Colon (tissue), 2 donors: Measurements from ENCODE around the gene ODF4.
"Not testable (repeated sequence)": the region's sequence is repeated elsewhere in the genome, so short reads cannot be mapped to it uniquely, and the experiment has no call there.

Source experiments
- FAIRE-seq: peaks from 2 replicates; lab custom pipeline; 2012; peaks lifted over from hg19 to GRCh38; lab: Jason Lieb, UNC
- donor health status: control.
- donor health status: control.

Gene ODF4

DNA sequence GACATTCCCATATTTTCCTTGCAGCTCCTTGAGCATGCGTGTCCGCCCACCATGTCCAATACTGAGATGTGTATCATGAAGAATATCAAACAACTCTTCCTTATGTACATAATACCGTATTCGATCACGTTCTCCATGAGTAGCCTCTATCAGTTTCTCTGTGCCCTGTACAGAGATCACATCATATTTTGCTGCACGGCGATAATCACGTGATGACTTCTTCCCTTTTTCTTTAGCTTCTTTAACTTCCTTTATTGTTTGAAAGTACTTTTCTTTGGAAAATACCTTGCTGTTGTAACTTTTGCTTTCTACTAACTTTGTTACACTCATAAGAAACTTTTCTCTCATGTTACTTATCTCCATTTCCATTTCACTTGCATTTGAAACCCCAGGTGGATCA is 30.3 kb downstream of the ODF4 start:
- no peak for FAIRE-seq

DNA sequence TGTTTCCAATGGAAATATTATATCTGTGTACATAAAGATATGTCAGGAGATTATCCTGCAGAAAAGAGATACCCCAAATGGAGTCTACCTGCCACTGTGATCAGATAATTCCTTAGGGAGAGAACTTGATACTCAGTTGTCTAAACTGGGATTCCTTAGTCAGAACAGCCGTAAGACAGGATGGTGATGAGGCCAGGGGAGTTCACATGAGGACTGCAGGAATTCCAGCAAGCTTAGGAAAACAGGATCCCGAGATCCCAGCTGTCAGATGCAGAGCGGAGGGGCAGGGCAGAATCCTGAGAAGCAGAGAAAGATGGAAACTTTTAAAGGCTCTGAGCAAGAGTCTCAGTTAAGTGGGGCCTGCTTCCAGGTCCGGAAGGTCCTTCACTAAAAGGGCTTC is 32.1 kb downstream of the ODF4 start:
- no peak for FAIRE-seq

DNA sequence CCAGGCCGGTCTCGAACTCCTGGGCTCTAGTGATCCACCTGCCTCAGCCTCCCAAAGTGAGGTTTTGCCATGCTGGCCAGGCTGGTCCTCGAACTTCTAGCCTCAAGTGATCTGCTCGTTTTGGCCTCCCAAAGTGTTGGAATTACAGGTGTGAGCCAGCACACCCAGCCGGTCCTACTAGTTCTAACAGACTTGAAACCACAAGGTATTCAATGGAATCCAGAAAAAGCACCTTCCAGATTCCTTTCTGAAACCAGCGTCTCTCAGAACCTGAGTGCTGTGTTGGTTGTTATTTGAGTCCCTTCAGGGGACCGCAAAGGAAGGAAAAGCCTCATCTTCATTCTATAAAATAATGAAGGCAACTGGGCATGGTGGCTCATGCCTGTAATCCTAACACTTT is 32.8 kb downstream of the ODF4 start:
- no peak for FAIRE-seq

DNA sequence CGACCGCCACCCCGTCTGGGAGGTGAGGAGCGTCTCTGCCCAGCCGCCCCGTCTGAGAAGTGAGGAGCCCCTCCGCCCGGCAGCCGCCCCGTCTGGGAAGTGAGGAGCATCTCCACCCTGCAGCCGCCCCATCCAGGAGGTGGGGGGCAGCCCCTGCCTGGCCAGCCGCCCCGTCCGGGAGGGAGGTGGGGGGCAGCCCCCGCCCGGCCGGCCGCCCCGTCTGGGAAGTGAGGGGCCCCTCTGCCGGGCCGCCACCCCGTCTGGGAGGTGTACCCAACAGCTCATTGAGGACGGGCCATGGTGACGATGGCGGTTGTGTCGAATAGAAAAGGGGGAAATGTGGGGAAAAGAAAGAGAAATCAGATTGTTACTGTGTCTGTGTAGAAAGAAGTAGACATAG is 34.2 kb downstream of the ODF4 start:
- FAIRE-seq = not testable (repeated sequence)

DNA sequence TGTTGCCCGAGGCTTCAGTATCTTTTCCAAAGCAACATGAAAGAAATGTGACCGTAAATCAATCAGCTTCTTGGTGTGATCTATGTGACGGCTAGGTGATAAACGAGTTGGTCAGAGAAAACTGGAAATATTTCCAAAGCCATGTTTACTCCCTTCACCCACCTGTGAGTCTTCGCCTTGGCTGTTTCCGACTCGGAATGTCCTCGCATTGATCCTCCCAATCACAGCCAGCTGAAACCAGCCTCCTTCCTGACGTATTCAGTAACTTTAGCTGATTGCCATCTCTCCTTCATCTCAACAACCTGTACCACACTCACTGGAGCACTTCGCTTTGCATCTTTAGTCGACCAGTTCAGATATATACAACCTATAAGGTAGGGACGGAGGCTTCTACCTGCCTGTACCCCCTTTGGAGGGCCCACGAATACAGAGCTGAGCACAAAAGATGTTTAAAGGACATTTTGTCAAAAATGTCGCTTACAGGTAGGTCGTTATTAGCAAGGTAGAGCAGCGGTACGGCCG is 36.2 kb downstream of the ODF4 start:
- no peak for FAIRE-seq

DNA sequence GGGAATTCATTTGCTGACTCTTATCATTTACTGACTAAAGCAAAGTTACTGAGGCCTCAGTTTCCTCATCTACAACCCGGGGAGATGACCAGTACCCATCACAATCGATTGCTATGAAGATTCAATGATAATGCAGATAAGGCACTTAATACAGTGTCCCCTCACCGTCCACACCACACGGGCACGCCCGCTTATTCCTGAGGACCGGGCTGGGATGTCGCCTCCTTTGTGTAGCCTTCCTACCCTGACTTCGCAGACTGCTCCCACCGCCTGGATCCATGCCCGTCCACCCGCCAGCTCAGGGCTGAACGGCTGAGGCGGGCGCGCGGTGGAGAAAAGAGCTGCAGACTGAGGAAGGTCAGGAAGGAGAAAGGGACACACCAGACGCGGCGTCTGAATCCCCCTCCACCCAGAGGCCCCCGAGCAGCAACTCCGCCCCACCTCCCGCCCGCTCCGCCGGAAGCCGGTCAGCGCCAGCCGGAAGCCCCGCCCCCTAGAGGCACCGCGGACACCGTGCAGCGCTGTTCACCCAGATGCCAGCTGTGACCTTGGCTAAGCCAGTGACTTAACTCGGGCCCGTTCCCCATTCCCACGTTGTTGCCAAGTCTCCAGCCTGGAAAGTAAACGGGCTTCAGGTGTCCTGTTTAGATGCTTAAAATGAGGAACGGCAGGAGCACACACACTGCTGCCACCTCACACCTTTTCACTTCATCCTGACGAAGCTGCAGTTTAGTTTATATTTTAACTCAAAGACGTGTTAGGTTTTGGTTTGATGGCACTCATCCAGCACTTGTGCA is 36.8 kb downstream of the ODF4 start, which contains the start of gene KRABD2:
TSS of gene KRABD2 (minus strand) at position 434 of the 797 bp plus-strand sequence.
- no peak for FAIRE-seq

DNA sequence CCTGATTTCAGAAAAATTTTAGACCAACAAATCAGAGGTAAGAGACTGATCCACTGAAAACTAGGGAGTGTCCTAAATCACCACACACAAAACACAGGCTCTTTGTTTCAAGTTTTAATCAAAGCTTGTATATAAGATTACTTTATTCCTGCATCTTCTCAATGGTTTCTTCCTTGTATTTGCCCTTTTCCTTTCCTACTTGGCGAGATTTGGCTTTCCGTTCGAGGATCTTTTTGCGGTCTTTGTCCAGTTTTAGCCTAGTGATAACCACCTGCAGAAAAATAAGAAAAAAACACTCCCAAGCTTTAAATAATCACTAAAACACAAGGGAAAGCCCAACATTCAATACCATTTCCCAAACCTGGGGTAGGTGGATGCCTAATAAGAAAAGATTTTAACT is 37.8 kb downstream of the ODF4 start:
- no peak for FAIRE-seq

DNA sequence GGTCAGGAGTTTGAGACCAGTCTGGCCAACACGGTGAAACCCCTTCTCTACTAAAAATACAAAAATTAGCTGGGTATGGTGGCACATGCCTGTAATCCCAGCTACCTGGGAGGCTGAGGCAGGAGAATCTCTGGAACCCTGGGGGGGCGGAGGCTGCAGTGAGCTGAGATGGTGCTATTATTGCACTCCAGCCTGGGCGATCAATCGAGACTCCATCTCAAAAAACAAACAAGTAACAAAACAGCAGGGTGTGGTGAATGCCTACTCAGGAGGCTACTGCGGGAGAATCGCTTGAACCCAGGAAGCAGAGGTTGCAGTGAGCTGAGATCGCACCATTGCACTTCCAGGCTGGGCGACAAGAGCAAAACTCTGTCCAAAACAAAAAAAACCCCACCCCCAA is 38.5 kb downstream of the ODF4 start:
- FAIRE-seq = not testable (repeated sequence)

DNA sequence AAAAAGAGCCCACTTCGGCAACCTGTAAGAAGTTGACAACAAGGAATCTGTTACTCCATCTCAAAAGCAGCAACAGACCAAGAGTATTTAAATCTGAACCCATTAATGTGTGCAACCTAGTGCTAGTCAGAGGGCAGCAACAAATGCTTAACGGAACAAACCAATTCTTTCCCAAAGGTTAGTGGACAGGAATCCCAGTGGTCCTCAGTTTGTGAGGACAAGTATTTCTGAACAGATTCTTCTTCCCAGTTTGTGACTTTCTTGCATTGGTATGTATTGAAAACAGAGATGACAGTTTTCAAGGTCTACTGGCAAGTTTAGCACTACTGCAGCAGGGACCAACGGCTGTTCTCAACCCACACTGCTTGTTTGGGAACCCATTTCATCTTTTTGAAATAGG is 40.4 kb downstream of the ODF4 start:
- FAIRE-seq = no peak

DNA sequence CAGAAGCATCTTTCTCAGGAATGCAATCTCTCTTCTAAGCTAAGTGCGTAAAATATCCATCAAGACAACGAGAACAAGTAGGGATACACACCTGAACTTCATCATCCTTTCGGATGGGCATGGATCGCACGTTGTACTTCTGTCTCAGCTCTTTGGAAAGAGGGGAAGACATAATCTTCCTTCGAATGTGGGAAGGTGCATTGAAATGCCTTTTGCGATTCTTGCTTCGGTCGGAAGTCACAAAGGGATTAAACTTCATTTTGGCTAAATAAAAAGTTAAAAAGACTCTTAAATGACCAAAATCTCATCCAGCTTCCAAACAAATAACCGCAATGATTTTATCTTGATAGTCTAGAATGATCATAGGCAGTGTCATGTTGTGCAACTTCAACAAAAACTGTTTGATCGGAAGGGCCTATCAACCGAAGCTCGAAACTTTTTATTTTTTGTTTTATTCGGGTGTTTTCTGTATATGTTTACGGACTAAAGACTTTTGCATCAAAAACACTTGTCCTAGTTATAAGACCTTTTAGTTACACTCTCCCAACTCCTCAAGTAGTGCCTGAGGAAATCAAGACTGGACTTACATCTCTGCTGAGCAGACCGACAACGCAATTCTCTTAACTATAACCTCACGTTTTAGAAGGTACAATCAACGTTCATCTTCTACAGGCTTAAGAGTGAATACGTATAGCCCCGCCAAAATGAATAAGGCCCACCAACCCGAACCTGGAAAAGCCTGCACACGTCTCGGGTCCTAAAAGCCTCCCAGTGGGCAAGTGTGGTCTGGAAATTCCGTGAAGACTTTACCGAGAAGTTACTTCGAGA is 42.6 kb downstream of the ODF4 start:
- no peak for FAIRE-seq

DNA sequence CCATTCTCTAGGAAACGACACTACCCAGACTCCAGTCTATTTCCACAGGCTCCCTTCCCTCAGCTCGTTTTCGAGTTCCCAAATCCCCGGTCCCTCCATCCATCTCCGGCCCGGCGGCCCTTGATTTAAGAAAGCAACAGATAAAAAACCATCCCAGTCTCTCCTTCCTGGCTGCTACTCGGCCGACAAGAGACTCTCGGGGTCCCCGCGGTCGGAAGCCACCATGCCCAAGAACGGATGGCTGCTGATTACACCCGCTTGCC is 43.2 kb downstream of the ODF4 start:
- no peak for FAIRE-seq

DNA sequence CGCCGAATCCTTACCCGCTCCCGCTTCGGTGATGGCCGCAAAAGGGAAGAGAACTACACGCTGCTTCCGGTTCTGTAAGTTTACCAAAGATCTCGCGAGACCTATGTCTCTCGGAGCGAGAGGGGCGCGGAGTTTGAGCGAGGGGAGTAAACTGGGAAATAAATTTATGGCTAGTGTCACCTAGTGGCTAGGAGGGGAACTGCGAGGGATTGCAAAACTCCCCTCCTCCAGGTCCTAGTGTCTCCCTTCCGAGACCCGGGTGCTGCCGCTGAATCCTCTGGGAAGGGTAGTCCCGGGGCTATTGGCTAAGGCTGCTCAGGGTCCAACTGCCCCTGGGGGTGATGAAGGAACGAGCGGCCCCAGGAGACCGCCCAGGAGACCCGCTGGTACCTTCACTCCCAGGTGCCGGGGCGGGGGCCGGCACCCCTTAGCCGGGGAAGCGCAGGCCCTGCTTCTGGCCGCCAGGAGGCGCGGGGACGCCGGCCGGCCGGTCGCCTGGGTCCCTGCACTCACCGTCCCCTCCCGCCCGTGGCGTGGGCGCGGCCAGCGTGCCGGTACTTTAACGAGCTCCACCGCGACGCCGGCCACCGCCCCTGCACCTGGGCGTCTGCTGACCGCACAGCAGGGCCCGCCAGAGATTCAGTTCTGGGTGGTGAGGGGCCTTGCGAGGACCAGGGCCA is 43.6 kb downstream of the ODF4 start, which contains the start of gene RPL26:
TSS of gene RPL26 (minus strand) at position 51 of the 680 bp plus-strand sequence. CDS start 883 bp downstream, outside the sequence.
- no peak for FAIRE-seq

DNA sequence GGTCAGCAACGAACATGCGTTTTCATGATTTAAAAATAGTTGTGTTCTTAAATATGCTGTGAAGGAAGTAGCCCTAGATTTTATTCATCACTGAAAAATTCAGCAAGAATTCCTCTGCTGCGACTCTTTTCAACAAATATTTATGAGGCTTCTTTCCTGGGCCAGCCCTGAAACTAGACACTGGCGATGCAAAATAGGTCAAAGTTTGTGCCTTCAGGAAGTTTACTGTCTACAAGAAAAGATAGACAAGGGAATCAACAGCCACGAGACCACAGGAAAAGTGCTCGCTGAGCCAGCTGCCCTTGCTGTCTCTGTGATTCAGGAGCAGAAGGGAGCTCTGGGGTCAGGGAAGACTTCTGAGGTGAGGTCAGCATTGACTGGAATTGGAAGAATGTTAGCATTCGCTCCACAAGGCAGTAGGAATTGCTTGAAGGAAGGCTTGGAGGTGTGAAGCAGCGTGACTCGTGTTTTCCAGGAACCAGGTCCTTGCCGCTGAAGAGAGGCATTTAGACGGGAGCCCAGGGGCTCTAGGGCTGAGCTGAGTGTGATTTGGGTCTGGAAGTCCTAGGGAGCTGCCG is 45.2 kb downstream of the ODF4 start:
- FAIRE-seq = no peak

DNA sequence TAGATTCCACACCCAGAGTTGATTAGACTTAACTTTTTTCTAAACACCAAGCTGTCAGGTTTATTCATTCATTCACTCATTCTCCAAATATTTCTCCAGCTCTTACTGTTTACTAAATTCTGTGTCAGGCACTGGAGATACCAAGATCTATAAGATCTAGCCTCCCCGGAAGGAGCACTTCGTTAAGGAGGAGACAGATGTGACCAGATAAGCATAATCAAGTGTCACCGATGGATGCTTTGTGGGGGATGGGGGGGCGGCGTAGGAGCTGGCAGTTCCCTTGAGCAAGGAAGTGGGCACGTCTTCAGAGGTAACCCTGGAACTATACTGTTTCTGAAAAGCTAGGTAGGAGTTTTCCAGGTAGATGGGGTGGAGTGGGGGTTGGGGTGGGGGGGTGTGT is 47.2 kb downstream of the ODF4 start:
- no peak for FAIRE-seq

DNA sequence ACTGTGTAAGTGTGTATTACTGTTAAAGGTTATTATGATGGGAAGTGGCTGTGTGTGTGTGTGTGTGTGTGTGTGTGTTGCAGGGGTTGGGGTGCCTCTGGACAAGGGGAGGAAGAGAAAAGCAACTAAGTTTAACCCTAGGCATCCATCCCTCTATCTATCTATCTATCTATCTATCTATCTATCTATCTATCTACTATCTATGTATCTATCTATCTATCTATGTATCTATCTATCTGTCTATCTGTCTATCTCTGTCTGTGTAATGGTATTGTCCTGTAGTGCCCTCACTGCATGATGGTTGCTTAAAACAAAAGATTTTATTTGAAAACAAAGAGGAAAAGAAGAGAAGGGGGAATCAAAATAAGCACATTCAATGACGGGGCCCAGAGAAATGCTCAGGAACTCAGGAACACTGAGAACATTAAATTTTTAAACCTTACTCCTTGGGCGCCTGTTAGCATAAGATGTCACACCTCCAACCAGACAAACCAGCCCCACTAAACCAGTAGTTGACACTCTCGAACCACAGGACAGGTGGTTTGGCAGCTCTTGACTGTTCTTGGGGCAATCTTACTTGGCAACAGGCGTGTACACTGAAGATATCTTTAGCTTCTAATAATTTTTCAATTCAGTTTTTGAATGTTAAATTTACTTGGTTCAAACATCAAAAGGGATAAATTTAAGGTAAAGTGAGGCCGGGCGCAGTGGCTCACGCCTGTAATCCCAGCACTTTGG is 48.4 kb downstream of the ODF4 start:
- no peak for FAIRE-seq

DNA sequence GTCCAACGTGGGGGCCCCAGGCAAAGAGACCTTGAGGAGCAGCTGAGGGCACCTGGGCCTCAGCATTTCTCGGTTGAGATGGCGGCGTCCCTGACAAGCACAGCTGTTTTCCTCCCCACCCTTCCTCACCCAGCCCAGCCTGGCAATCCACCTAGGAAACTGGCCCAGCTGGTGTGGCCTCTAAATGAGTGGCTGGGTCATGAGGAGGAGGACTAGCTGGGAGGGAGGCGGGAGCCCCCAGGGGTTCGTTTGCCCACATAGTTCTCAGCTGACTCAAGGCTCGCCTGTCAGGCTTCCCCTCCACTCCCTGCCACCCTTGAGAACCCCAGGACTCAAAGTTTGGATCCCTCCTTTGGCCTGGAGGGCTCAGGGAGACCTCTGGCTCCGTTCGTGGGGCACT is 52.1 kb downstream of the ODF4 start:
- FAIRE-seq = no peak

DNA sequence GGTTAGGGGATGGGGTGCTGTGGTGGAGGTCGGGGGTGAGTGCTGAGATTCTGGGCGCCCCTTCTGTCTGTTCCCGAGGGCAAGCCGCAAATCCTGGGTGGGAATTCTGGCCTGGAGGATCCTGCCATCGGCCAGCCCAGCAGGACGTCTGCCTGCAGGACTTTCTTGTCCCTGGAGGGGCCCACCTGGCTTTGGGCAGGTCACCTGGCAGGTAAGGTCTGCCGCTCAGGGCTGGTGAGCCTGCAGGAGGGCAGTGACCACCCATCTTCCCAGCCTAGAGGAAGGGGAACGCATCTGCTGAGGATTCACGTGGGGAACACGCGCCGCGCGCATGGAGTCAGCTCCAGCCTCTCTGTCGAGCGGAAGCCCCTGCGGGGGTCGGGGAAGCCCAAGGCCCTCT is 52.6 kb downstream of the ODF4 start:
- FAIRE-seq = no peak

DNA sequence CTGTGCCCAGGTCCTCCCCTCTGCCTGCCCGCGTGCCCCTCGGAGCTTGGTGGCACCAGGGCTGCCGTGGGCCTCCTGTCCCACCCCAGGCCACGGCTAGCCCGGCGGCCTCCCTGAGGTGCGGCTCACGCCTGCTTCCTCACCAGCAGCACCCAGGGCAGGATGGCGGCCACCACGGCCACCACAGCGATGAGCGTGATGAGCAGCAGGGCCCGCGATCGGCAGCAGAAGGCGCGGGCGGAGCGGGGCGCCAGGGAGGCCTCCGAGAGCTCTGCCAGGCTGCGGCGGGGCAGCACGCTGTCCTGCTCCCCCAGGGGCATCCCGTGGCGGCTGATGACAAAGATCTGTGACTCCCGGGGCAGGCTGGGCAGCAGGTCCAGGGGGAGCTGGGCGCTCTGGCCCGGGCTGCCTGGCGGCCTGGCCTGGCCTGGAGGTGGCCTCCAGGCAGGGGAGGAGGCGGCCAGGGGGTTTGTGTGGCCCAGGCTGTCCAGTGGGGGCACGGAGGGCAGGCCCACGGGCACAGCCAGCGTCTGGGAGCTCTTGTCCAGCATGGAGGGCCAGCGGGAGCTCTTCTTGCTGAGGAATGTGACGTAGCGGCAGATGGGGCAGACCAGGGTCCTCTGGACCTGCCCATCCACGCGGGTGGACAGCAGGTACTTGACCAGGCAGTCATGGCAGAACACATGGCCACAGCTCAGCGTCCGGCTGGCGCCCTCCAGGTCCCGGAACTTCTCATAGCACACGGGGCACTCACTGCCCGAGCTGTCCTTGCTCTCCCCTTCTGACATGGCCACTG is 53.2 kb downstream of the ODF4 start:
- FAIRE-seq = no peak

DNA sequence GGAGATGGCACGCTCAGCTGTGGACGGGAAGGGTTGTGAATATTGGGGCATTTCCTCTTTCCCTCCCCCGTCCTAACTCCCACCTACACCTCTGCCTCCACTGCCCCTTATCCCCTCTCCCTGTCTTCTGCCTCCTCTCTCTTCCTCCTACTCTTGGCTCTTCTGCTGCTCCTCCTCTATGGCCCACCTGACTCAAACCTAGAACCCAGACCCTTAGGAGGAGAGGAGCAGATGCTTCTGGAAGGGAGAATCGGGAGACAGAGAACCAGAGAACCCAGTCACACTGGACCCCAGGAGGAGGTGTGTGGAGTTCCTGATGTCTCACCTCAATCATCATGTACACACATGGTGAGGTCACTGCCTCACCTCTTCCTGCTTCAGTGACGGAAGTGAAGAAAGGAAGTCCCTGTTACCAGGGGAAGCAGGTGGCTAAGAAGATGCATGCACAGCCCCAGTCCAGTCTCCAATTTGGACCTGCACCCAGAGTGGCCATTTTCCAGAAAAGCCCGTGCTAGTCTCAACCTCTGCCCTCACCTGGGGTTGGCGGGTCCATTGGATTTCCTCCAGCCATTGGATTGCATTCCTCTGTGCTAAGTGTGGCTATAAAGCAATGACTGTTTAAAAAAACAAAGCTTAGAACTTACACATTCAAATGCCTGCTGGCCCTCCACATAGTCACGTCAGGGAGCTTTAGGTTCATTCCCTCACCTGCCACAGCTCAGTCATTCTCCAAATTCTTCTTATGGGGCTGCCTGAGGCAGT is 54.0 kb downstream of the ODF4 start:
- no peak for FAIRE-seq

DNA sequence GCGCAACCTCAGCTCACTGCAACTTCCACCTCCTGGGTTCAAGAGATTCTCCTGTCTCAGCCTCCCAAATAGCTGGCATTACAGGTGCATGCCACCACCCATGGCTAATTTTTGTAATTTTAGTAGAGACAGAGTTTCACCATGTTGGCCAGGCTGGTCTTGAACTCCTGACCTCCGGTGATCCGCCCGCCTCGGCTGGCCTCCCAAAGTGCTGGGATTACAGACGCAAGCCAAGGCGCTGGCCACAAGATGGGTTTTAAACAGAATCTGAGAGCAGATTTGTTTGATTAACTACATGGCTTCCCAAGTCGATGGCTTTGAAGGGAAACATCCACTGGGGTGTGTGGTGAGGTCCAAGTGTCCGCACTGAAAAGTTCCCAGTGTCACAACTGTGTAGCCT is 54.9 kb downstream of the ODF4 start:
- FAIRE-seq = not testable (repeated sequence)
